ENCODE measurements around the gene TMA16.

DNA sequence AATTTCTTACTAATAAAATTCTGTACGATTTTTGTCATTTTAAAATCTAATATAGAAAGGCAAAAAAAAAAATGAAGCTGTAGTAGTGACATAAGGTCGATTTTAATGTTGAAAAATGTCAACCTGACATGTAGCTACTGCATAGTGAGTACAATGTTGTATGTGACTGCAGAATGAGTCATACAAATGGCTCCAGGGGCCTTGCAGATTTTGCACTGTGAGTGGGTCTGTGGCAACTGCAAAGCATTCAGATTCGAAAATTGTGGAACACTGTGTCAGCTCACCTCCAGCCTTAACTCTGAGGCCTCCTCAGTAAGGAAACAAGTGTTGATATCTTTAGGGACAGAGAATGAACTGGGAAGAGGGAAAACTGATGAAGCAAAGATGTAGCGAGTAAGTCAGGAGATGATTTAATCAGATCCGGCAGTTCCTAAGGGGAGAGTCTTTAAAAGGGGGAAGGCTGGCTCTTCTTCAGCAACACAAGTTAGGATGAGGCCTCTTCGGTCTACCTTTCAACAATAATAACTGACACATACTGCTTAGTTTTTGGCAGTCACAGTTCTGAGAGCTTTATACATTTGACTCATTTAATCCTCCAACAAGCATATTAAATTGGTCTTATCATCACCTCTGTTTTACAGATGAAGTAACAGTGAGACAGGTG is 45.8 kb upstream of the TMA16 start:
- TF ChIP-seq, protein P1, sequence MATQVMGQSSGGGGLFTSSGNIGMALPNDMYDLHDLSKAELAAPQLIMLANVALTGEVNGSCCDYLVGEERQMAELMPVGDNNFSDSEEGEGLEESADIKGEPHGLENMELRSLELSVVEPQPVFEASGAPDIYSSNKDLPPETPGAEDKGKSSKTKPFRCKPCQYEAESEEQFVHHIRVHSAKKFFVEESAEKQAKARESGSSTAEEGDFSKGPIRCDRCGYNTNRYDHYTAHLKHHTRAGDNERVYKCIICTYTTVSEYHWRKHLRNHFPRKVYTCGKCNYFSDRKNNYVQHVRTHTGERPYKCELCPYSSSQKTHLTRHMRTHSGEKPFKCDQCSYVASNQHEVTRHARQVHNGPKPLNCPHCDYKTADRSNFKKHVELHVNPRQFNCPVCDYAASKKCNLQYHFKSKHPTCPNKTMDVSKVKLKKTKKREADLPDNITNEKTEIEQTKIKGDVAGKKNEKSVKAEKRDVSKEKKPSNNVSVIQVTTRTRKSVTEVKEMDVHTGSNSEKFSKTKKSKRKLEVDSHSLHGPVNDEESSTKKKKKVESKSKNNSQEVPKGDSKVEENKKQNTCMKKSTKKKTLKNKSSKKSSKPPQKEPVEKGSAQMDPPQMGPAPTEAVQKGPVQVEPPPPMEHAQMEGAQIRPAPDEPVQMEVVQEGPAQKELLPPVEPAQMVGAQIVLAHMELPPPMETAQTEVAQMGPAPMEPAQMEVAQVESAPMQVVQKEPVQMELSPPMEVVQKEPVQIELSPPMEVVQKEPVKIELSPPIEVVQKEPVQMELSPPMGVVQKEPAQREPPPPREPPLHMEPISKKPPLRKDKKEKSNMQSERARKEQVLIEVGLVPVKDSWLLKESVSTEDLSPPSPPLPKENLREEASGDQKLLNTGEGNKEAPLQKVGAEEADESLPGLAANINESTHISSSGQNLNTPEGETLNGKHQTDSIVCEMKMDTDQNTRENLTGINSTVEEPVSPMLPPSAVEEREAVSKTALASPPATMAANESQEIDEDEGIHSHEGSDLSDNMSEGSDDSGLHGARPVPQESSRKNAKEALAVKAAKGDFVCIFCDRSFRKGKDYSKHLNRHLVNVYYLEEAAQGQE (IDR thresholded peaks at IDR 0.05; ENCODE audit: borderline replicate concordance), result no peak
- TF ChIP-seq, protein P2, sequence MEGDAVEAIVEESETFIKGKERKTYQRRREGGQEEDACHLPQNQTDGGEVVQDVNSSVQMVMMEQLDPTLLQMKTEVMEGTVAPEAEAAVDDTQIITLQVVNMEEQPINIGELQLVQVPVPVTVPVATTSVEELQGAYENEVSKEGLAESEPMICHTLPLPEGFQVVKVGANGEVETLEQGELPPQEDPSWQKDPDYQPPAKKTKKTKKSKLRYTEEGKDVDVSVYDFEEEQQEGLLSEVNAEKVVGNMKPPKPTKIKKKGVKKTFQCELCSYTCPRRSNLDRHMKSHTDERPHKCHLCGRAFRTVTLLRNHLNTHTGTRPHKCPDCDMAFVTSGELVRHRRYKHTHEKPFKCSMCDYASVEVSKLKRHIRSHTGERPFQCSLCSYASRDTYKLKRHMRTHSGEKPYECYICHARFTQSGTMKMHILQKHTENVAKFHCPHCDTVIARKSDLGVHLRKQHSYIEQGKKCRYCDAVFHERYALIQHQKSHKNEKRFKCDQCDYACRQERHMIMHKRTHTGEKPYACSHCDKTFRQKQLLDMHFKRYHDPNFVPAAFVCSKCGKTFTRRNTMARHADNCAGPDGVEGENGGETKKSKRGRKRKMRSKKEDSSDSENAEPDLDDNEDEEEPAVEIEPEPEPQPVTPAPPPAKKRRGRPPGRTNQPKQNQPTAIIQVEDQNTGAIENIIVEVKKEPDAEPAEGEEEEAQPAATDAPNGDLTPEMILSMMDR (IDR thresholded peaks at IDR 0.05; ENCODE audit: poor library complexity, severe bottlenecking), result no peak
- TF ChIP-seq MXI1 (conservative IDR thresholded peaks at IDR 0.05; ENCODE audit: poor library complexity, severe bottlenecking), result no peak
- no peak for TF ChIP-seq RAD21 (conservative IDR thresholded peaks at IDR 0.05)
- no peak for TF ChIP-seq EZH2 (IDR thresholded peaks at IDR 0.05; ENCODE audit: borderline replicate concordance, insufficient read depth, low read length, poor library complexity, severe bottlenecking)
- TF ChIP-seq POLR2AphosphoS5 (IDR thresholded peaks at IDR 0.05), result no peak
